GM18868 (cell line): ENCODE data around the gene PCBP4.
"Not testable (repeated sequence)": the region's sequence is repeated elsewhere in the genome, so short reads cannot be mapped to it uniquely, and the experiment has no call there.

Experiments
- ATAC-seq: cut with Tn5 transposase; IDR thresholded peaks from one replicate; pipeline ENCODE4 v1.9.1; 2021; ENCODE audit warnings: mild to moderate bottlenecking, moderate library complexity; ENCODE audit not compliant: unreplicated experiment

Gene PCBP4

DNA sequence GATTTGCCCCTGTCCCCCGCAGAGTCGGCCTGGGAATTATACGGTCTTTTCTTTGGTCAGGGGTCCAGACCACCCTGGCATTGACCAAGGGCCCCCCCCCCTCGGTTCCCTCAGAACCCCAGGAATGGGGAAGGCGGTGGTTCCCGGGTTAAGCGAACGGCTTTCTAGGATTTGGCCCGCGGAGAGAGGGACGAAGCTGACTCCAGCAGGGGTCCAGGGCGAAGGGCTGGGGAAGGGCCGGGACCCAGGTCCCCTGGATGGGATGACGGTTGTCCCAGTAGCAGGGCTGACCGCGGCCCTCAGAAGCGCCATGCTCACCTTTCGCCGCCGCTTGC, 25.8 kb downstream of the PCBP4 start:
- ATAC-seq: no peak

- ATAC-seq: no peak
Measured at GRCh38 chr3:51940648-51941462, 26.4 kb downstream of the PCBP4 start.

GRCh38 chr3:51938780-51939425, 28.4 kb downstream of the PCBP4 start:
- ATAC-seq: no peak

- ATAC-seq: no peak
Measured at GRCh38 chr3:51937611-51938450, 29.4 kb downstream of the PCBP4 start.

DNA sequence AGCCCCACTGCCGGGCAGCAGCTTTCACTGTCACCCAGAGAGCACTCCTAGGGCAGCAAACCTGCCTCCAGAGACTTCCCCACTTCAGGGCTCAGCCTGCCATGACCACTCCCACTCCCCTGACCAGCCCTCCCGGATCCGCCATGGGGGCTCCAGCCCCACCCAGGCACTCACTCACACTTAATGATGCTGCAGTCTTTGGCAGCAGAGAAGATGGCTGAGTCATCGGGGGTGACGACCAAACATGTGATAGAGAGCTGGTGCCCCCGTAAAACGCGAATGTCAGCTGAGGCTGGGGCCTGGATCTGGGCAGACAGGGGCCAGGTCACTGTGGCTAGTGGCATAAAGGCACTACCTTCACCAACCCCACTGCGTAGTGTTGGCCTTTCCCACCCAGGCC, 30.2 kb downstream of the PCBP4 start:
- ATAC-seq: no peak

DNA sequence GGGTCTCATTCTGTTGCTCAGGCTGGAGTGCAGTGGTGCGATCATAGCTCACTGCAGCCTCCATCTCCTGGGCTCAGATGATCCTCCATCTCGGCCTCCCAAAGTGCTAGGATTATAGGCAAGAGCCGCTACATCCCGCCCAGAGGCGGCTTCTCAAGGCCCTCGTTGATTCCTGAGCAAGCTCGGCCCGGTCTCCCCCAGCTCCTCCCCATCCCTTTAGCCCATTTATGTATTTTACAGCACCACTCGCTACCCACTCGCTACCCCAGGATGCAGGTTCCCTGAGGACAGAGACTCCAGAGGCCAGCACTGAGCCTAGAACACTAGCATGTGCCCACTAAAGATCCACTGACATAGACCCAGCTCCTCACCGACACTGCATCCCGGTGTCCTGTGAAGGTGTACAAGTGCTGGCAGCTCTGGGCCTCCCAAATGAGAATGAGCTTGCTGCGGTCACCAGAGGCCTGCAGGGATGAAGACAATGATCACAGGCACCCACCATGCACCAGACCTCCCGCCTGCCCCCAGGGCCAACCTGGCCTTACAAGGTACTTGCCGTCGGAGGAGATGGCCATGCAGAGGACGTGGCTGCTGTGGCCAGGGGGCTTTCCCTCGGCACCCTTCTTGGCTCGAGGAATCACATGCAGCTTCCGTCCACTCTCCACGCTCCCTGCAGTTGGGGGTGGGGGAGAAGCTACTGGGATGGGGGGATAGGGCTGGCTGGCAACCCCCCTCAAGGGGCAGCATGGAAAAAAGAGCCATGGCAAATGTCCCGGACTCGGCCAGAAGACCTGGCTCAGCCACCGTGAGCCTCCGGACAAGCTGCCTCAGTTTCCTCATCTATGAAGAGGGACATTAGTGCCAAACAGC, 31.1 kb downstream of the PCBP4 start:
- ATAC-seq: no peak

DNA sequence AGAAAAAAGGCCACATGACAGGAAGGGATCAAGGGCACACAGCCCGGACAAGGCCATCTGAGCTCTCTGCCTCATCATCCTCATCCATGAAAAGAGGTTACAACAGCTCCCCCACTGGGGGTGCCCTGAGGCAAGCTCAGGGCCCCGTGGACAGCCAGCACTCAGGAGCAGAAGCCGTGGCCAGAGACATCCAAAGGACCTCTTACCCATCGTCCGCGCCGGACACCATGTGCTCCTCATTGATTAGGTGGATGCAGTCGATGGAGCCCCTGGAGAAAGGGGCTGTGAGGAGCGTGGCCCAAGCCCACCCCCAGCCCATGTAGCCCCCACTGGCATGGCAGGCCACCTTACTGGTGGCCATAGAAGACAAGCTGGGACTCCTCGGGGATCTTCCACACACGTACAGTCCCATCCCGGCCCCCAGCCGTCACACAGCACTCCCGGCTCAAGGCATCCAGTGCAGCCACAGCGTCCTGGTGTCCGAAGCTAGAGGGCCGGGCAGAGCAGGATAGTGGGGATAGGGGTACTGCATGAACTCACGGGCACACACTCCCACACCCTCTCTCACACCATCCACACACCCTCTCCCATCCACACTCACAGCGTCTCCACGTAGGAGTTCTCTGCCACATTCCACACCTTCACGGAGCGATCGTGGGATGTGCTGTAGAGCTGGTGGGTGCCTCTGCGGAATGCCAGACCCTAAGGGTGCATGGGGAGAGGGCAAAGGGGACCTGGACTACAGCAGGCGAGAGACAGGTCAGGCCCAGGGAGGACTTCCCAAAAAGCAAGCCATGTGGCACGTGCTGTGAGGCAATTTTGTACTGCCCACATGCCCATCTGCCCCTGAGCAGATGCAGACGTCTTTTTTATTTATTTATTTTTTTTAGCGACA, 32.0 kb downstream of the PCBP4 start:
- ATAC-seq: no peak

GRCh38 chr3:51934139-51934850, 33.0 kb downstream of the PCBP4 start:
- no peak for ATAC-seq

- ATAC-seq: no peak
Measured at GRCh38 chr3:51933471-51934138, 33.6 kb downstream of the PCBP4 start.

- ATAC-seq: no peak
Measured at GRCh38 chr3:51932471-51933370, 34.5 kb downstream of the PCBP4 start.

DNA sequence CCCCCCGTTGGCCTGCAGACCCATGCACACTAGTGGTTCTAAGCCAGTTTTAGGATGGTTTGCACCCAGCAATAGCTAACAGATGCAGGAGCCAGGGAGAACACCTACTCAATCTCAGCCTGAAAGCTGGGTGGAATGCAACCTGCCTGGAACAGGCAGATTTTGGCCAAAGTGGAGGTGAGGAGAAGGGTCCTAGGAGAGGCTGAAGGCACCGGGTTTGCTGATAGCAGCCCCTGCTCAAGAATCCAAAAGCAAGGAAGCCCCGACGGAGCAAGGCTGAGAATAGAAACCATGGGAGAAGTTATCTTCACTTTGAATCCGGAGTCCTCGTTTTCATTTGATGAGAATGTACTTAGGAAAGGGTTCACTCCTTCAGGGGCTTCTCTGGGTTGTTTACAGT, 35.5 kb downstream of the PCBP4 start:
- ATAC-seq: no peak

DNA sequence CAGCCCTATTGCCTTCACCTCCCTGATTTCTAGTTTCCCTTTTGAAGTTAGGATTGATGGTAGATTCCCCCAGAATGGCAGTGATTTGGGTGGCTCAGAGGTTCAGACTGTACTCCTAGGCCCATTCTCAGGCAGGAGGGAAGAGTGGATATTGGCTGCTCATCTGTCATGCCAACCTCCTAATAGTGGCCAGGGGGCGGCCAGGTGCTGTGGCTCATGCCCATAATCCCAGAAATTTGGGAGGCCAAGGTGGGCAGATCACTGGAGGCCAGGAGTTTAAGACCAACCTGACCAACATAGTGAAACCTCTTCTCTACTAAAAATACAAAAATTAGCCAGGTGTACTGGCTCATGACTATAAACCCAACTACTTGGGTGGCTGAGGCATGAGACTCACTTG, 36.8 kb downstream of the PCBP4 start:
- no peak for ATAC-seq

DNA sequence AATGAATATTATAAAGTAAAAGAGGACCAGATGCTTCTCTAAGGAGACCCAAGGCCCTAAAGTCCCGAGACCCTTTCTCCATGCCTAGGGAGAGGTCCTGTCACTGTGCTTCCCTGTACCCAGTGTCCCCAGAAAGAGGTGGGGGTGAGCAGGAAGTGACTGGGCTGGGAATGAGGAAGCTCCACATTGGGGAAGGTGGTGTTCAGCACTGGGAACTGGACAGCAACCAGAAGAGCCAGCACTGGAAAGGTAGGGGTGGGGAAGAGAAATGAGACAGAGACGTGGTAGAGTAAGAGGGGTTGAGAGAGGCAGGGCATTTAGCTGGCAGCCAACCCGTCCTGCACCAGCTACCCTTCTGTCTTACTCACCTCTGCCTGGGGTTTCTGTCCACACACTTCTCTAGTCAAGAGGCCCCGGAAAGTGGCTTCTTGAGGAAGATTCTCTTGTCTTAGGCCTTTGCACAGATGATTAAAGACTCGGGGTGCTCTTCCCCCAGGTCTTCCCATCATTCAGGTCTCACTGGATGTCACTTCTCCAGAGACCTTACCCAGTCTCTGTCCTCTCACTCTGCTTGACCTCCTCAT, 37.7 kb downstream of the PCBP4 start:
- no peak for ATAC-seq

DNA sequence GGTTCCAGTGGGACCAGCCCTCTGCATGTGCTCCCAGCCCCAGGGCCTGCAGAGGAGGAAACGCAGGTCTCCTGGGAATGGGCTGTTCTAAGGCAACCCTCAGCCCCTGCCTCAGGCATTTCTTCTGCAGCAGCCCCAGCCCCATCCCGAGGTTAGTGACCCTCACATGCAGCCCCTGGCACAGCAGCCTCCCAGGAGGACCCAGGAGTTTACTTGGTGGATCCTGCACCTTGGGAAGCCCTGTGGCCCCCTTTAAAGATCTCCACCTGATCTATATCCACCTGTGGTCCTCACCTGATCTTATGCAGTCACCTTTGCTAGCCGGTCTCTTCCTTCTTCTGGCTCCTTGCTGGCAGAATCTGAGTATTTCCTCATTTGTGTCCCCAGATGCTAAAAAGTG, 38.3 kb downstream of the PCBP4 start:
- not testable (repeated sequence) for ATAC-seq

DNA sequence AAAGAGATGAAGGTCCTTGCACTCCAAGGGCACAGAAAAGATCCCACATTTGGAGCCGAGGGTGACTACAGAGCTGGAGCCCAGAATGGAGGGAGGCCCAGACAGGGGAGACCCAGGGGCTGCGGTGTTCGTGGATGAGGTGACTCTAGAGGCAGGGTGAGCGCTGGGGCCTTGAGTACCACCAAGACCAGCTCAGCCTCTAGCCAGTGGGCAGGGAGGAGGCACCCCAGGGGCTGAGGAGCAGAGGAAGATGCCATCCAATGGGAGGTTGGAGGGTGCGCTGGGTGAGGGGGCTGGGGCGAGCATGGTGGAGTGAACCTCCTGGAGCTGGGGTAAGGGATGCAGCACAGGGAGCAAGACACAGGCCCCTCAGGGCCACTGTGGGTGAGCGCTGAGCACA, 38.8 kb downstream of the PCBP4 start:
- ATAC-seq: no peak

DNA sequence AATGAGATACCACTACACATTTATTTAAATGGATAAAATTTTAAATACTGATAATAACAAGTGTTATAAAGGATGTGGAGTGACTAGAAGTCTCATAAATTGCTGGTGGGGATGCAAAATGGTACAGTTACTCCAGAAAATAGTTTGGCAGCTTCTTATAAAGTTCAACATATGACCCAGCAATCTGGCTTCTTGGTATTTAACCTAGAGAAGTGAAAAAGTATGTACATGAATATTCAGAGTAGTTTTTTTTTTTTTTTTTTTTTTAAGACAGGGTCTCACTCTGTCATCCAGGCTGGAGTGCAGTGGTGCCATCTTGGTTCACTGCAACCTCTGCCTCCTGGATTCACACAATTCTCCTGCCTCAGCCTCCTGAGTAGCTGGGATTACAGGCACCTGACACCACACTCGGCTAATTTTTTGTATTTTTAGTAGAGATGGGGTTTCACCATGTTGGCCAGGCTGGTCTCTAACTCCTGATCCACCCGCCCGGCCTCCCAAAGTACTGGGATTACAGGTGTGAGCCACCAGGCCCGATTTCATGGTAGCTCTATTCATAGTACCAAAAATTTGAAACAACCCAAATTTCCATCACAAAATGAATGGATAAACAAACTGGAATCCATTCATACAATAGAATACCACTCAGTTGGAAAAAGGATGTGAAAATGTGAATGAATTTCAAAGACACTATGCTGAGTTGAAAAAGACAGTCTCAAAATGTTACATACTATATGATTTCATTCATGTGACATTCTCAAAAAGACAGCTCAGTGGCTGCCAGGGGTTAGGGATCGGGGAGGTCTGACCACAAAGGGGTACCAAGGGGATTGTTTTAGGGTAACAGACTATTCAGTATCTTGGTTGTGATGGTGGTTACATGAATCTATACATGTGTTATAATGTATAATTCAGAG, 39.9 kb downstream of the PCBP4 start:
- no peak for ATAC-seq
